IMR-90 (cell line): ENCODE measurements around the gene CWC27. TPM values are rescaled to one million over a fixed set of nuclear protein-coding genes. Genes with fewer than 3 reads are reported as not detected.

Source experiments
- ATAC-seq: fragments of 200-7000 bp; cut with Tn5 transposase; 2 replicates; pipeline ENCODE4 v1.9.1; 2020; ENCODE audit warnings: low read depth, mild to moderate bottlenecking, moderate library complexity
- BruUV-seq: library from RNA; stranded (reverse); fragments of 400-500 nt; replicated peaks from 2 replicates; lab custom pipeline; 2021; lab: Mats Ljungman, UMichigan
- CTCF ChIA-PET: fragments of 300-600 bp; formaldehyde crosslinking; extraction: SDS; loops from one replicate; lab custom pipeline; 2021; ENCODE audit warnings: antibody characterized with exemption; lab: Yijun Ruan, JAX
- POLR2A ChIA-PET: fragments of 300-600 bp; sonication (Branson Sonifier 250); formaldehyde crosslinking; loops from one replicate; lab custom pipeline; 2022; ENCODE audit warnings: antibody characterized with exemption; ENCODE audit not compliant: unreplicated experiment; lab: Charles Lee
- DNase-seq: peaks from one replicate; pipeline ENCODE4 v3.0.0; 2013
- H2AFZ ChIP-seq: replicated peaks from 2 replicates; pipeline ENCODE3; 2013; ENCODE audit warnings: low read length, mild to moderate bottlenecking; ENCODE audit not compliant: poor library complexity
- H2AK5ac ChIP-seq: 2 replicates; pipeline ENCODE4 v1.6.1; 2013; ENCODE audit warnings: low read depth, low read length, inconsistent platforms
- H2AK9ac ChIP-seq: replicated peaks from 2 replicates; pipeline ENCODE3; 2013; ENCODE audit warnings: mild to moderate bottlenecking, low read depth, low read length, moderate library complexity; ENCODE audit not compliant: poor library complexity
- H2BK120ac ChIP-seq: 2 replicates; pipeline ENCODE4 v1.6.1; 2013; ENCODE audit warnings: low read depth, low read length, inconsistent platforms
- H2BK15ac ChIP-seq: 3 replicates; pipeline ENCODE4 v1.6.1; 2013; ENCODE audit warnings: low read depth, low read length, inconsistent platforms
- H2BK20ac ChIP-seq: 2 replicates; pipeline ENCODE4 v1.6.1; 2013; ENCODE audit warnings: low read depth, mild to moderate bottlenecking, inconsistent platforms, low read length, moderate library complexity
- H2BK5ac ChIP-seq: 2 replicates; pipeline ENCODE4 v1.6.1; 2013; ENCODE audit warnings: mild to moderate bottlenecking, low read depth, low read length, inconsistent platforms; ENCODE audit not compliant: poor library complexity, severe bottlenecking
- H3K14ac ChIP-seq: replicated peaks from 2 replicates; pipeline ENCODE4 v1.6.1; 2013; ENCODE audit warnings: low read depth, low read length, inconsistent platforms
- H3K18ac ChIP-seq: 2 replicates; pipeline ENCODE4 v1.6.1; 2013; ENCODE audit warnings: low read depth, low read length, control low read depth
- H3K23ac ChIP-seq: 2 replicates; pipeline ENCODE4 v1.6.1; 2013; ENCODE audit warnings: low read depth, low read length, inconsistent platforms
- H3K27ac ChIP-seq: 2 replicates; pipeline ENCODE4 v1.5.1; 2013; ENCODE audit warnings: mild to moderate bottlenecking, control low read depth, low read length; ENCODE audit not compliant: insufficient read depth
- H3K27me3 ChIP-seq: 2 replicates; pipeline ENCODE4 v1.6.1; 2013; ENCODE audit warnings: low read length; ENCODE audit not compliant: control insufficient read depth, insufficient read depth
- H3K36me3 ChIP-seq: 2 replicates; pipeline ENCODE4 v1.6.1; 2013; ENCODE audit warnings: low read length, mixed read lengths; ENCODE audit not compliant: control insufficient read depth, insufficient read depth
- H3K4ac ChIP-seq: 2 replicates; pipeline ENCODE4 v1.6.1; 2013; ENCODE audit warnings: low read depth, low read length, inconsistent platforms
- H3K4me1 ChIP-seq: 2 replicates; pipeline ENCODE4 v1.6.1; 2013; ENCODE audit warnings: low read length, mixed read lengths; ENCODE audit not compliant: control insufficient read depth, insufficient read depth
- H3K4me2 ChIP-seq: 2 replicates; pipeline ENCODE4 v1.6.1; 2013; ENCODE audit warnings: low read depth, mild to moderate bottlenecking, control low read depth, low read length, moderate library complexity
- H3K4me3 ChIP-seq: 2 replicates; pipeline ENCODE4 v1.5.1; 2013; ENCODE audit warnings: low read depth, mild to moderate bottlenecking, control low read depth, low read length, moderate library complexity; ENCODE audit not compliant: insufficient read depth
- H3K56ac ChIP-seq: 2 replicates; pipeline ENCODE4 v1.6.1; 2013; ENCODE audit warnings: low read length, inconsistent platforms; ENCODE audit not compliant: insufficient read depth; ENCODE audit errors: extremely low read depth
- H3K79me1 ChIP-seq, 2 experiments: 2 replicates each; pipeline ENCODE4 v1.6.1; 2013; ENCODE audit warnings: low read length in 2 of 2, inconsistent platforms in 1 of 2, low read depth in 1 of 2
- H3K9ac ChIP-seq: 2 replicates; pipeline ENCODE4 v1.6.1; 2013; ENCODE audit warnings: low read depth, low read length, control low read depth
- H3K9me1 ChIP-seq: 2 replicates; pipeline ENCODE4 v1.6.1; 2013; ENCODE audit warnings: low read length, inconsistent platforms; ENCODE audit not compliant: insufficient read depth
- H3K9me3 ChIP-seq: 2 replicates; pipeline ENCODE4 v1.6.1; 2013; ENCODE audit warnings: low read length; ENCODE audit not compliant: control insufficient read depth, insufficient read depth
- H4K20me1 ChIP-seq: 2 replicates; pipeline ENCODE4 v1.6.1; 2013; ENCODE audit warnings: low read length, inconsistent platforms; ENCODE audit not compliant: insufficient read depth
- H4K5ac ChIP-seq: 2 replicates; pipeline ENCODE4 v1.6.1; 2013; ENCODE audit warnings: mild to moderate bottlenecking, low read depth, low read length, control low read depth
- H4K8ac ChIP-seq, 2 experiments: 2 replicates each; pipeline ENCODE4 v1.6.1; 2013; ENCODE audit warnings: low read depth in 2 of 2, low read length in 2 of 2, control low read depth in 1 of 2, inconsistent platforms in 1 of 2
- H4K91ac ChIP-seq: 2 replicates; pipeline ENCODE4 v1.6.1; 2013; ENCODE audit warnings: low read depth, low read length, inconsistent platforms; ENCODE audit not compliant: insufficient read depth
- BHLHE40 ChIP-seq: fragments of 150-350 bp; IDR thresholded peaks from 2 replicates; pipeline ENCODE4 v1.6.1; 2016; ENCODE audit warnings: mild to moderate bottlenecking, low read depth, low read length
- CEBPB ChIP-seq: IDR thresholded peaks from 2 replicates; pipeline ENCODE4 v1.6.1; 2012; ENCODE audit warnings: low read depth, low read length, improper control_type of control experiment
- CHD1 ChIP-seq: IDR thresholded peaks from 2 replicates; pipeline ENCODE4 v1.6.1; 2012; ENCODE audit warnings: low read depth, low read length, improper control_type of control experiment
- FOS ChIP-seq: fragments of 150-350 bp; IDR thresholded peaks from 2 replicates; pipeline ENCODE4 v1.6.1; 2016; ENCODE audit warnings: low read depth, low read length
- MAFK ChIP-seq: IDR thresholded peaks from 2 replicates; pipeline ENCODE4 v1.6.1; 2012; ENCODE audit warnings: low read depth, low read length, improper control_type of control experiment
- MAZ ChIP-seq: IDR thresholded peaks from 2 replicates; pipeline ENCODE4 v1.6.1; 2012; ENCODE audit warnings: low read depth, mild to moderate bottlenecking, low read length, improper control_type of control experiment, moderate library complexity, borderline replicate concordance
- MXI1 ChIP-seq: IDR thresholded peaks from 2 replicates; pipeline ENCODE4 v1.6.1; 2012; ENCODE audit warnings: low read depth, mild to moderate bottlenecking, low read length, moderate library complexity, borderline replicate concordance
- NFE2L2 ChIP-seq: fragments of 150-350 bp; IDR thresholded peaks from 2 replicates; pipeline ENCODE4 v1.6.1; 2016; ENCODE audit warnings: low read depth, mild to moderate bottlenecking, low read length
- POLR2A ChIP-seq: IDR thresholded peaks from 2 replicates; pipeline ENCODE4 v1.6.1; 2012; ENCODE audit warnings: mild to moderate bottlenecking, low read depth, low read length
- RAD21 ChIP-seq: IDR thresholded peaks from 2 replicates; pipeline ENCODE4 v1.6.1; 2012; ENCODE audit warnings: low read length, improper control_type of control experiment
- RCOR1 ChIP-seq: IDR thresholded peaks from 2 replicates; pipeline ENCODE4 v1.6.1; 2012; ENCODE audit warnings: mild to moderate bottlenecking, low read length, improper control_type of control experiment; ENCODE audit not compliant: insufficient replicate concordance
- RFX5 ChIP-seq: IDR thresholded peaks from 2 replicates; pipeline ENCODE4 v1.8.0; 2012; ENCODE audit warnings: low read depth, mild to moderate bottlenecking, low read length, moderate library complexity
- SMC3 ChIP-seq: fragments of 150-350 bp; IDR thresholded peaks from 2 replicates; pipeline ENCODE4 v1.6.1; 2016; ENCODE audit warnings: low read depth, mild to moderate bottlenecking, antibody characterized with exemption, low read length, moderate library complexity
- WGBS, 2 experiments: methylation state at CpG; one replicate each; pipeline versions ENCODE4 v1.1.5 to v1.1.7; 2013; ENCODE audit warnings: missing lambda C conversion rate in 2 of 2; ENCODE audit not compliant: insufficient read length in 1 of 2; ENCODE audit errors: extremely low coverage in 2 of 2; 5-methylcytosine and 5-hydroxymethylcytosine counted together
- dilution Hi-C: fragments of 300-500 bp; cut with HindIII; formaldehyde crosslinking; loops from one replicate; pipeline ENCODE4 v1.14.3; 2018; ENCODE audit warnings: low sequenced_read_pairs; ENCODE audit not compliant: unreplicated experiment
- in situ Hi-C: fragments of 300-500 bp; cut with MboI; formaldehyde crosslinking; loops from 3 replicates; pipeline ENCODE4 v1.14.3; 2019; ENCODE audit warnings: low sequenced_read_pairs, inconsistent platforms, mixed read lengths
- intact Hi-C: fragments of 100-400 bp; cut with micrococcal nuclease; formaldehyde crosslinking; loops from 2 replicates; pipeline ENCODE4 v1.10.0; 2022
- polyA plus RNA-seq, 3 experiments: library from polyadenylated mRNA; depleted of rRNA; stranded (reverse); fragments of >200 nt; gene quantifications; 2 replicates each; pipeline ENCODE4 v1.2.3, GENCODE V29; 2012; ENCODE audit warnings: low replicate concordance in 1 of 3
- total RNA-seq: library from RNA; depleted of rRNA; stranded (reverse); fragments of >200 nt; gene quantifications from 2 replicates; pipeline ENCODE4 v1.2.3, GENCODE V29; 2012
- TF ChIP-seq, protein P1 (sequence below): fragments of 150-350 bp; IDR thresholded peaks from 2 replicates; pipeline ENCODE4 v1.6.1; 2016; ENCODE audit warnings: low read depth, mild to moderate bottlenecking, low read length, moderate library complexity, borderline replicate concordance
- TF ChIP-seq, protein P2 (sequence below): conservative IDR thresholded peaks from 2 replicates; pipeline ENCODE4 v1.5.1; 2012; ENCODE audit warnings: mild to moderate bottlenecking, low read depth, low read length, improper control_type of control experiment
- TF ChIP-seq, protein P3 (sequence below): fragments of 150-350 bp; IDR thresholded peaks from 2 replicates; pipeline ENCODE4 v1.6.1; 2017; ENCODE audit warnings: mild to moderate bottlenecking, antibody characterized with exemption, low read length, low read depth

CWC27 gene
- total and polyA plus RNA-seq, 2 of the 4 experiments (the other 2 are of a cell fraction): 13.3 to 17.1 TPM

DNA sequence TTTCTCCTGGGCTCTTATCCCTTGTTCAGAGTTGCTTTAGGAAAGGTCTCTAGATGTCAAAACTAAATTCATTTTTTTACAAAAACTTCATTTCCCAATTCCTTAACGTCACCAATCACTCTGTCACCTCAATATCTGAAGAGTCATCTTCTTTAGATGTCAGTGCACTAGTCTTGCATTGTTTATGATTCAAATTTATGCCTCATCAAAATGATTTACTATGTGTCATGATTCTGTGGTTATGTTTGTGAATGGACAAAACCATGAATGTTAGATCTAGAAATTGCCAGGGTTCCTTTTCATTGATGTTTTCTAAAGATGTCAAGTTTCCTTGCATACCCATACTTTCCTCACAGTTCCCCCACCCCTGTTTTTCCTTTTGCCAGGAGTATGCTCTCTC, 21.5 kb downstream of the CWC27 start:
- H3K27me3 ChIP-seq: no peaks in the 10 kb centered on the region
- H3K14ac ChIP-seq: no peak overlapping the region
- dilution Hi-C loops: no loop called here
- no peak overlapping the region for H3K4ac ChIP-seq
- no peak overlapping the region for H2BK5ac ChIP-seq
- no peak overlapping the region for H4K91ac ChIP-seq
- no peaks in the 10 kb centered on the region for H4K20me1 ChIP-seq
- no peak overlapping the region for H4K8ac ChIP-seq
- H2BK15ac ChIP-seq: no peak overlapping the region
- H3K79me1 ChIP-seq: no peaks in the 10 kb centered on the region
- no peak overlapping the region for H2BK120ac ChIP-seq
- H2AK9ac ChIP-seq: no peak overlapping the region
- H4K5ac ChIP-seq: no peak overlapping the region
- 100% methylated on average over 1 of the region's 1 CpG; no CpG with 5 or more reads in 1 of the 2 experiments for WGBS, 2 experiments
- no peak overlapping the region for H3K56ac ChIP-seq
- in situ Hi-C loops: loop anchor here (25.0 kb wide), 1 partner anchor 553 kb away; no protein-coding TSS in a partner anchor
- BruUV-seq: no TSS peak
- no peak overlapping the region for H2AFZ ChIP-seq
- CTCF ChIA-PET: no interaction called here
- H3K23ac ChIP-seq: no peak overlapping the region
- H3K9me1 ChIP-seq: peaks cover 5% of the 10 kb centered on the region; the same call in 1 of the 2 replicates
- H3K9ac ChIP-seq: no peak overlapping the region
- 0 out of 2 replicates have a peak, but pooled peaks cover 3% of the 10 kb centered on the region for H3K36me3 ChIP-seq
- H3K4me1 ChIP-seq: no peaks in the 10 kb centered on the region; the same call in 1 of the 2 replicates
- no peak overlapping the region for H3K4me2 ChIP-seq
- H2AK5ac ChIP-seq: no peak overlapping the region
- no peak overlapping the region for H2BK20ac ChIP-seq
- POLR2A ChIA-PET: no interaction called here
- H3K27ac ChIP-seq: no peak overlapping the region
- H3K4me3 ChIP-seq: no peak overlapping the region
- ATAC-seq (no peak), DNase-seq (peak; percentile 28)
- TF ChIP-seq RAD21 (no peak), RFX5 (no peak), SMC3 (no peak), POLR2A (no peak), NFE2L2 (no peak), CHD1 (no peak), BHLHE40 (no peak), RCOR1 (no peak), MAZ (no peak), MAFK (no peak), FOS (no peak), CEBPB (no peak), MXI1 (no peak)
- TF ChIP-seq, protein P1, sequence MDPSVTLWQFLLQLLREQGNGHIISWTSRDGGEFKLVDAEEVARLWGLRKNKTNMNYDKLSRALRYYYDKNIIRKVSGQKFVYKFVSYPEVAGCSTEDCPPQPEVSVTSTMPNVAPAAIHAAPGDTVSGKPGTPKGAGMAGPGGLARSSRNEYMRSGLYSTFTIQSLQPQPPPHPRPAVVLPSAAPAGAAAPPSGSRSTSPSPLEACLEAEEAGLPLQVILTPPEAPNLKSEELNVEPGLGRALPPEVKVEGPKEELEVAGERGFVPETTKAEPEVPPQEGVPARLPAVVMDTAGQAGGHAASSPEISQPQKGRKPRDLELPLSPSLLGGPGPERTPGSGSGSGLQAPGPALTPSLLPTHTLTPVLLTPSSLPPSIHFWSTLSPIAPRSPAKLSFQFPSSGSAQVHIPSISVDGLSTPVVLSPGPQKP: no peak
- TF ChIP-seq, protein P2, sequence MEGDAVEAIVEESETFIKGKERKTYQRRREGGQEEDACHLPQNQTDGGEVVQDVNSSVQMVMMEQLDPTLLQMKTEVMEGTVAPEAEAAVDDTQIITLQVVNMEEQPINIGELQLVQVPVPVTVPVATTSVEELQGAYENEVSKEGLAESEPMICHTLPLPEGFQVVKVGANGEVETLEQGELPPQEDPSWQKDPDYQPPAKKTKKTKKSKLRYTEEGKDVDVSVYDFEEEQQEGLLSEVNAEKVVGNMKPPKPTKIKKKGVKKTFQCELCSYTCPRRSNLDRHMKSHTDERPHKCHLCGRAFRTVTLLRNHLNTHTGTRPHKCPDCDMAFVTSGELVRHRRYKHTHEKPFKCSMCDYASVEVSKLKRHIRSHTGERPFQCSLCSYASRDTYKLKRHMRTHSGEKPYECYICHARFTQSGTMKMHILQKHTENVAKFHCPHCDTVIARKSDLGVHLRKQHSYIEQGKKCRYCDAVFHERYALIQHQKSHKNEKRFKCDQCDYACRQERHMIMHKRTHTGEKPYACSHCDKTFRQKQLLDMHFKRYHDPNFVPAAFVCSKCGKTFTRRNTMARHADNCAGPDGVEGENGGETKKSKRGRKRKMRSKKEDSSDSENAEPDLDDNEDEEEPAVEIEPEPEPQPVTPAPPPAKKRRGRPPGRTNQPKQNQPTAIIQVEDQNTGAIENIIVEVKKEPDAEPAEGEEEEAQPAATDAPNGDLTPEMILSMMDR: no peak
- TF ChIP-seq, protein P3, sequence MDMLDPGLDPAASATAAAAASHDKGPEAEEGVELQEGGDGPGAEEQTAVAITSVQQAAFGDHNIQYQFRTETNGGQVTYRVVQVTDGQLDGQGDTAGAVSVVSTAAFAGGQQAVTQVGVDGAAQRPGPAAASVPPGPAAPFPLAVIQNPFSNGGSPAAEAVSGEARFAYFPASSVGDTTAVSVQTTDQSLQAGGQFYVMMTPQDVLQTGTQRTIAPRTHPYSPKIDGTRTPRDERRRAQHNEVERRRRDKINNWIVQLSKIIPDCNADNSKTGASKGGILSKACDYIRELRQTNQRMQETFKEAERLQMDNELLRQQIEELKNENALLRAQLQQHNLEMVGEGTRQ: no peak
- no peak overlapping the region for H3K18ac ChIP-seq
- no peaks in the 10 kb centered on the region for H3K9me3 ChIP-seq
- intact Hi-C loops: no loop called here
